ENCODE data around the gene C1QTNF1. TPM values are rescaled to one million over a fixed set of nuclear protein-coding genes. Genes with fewer than 3 reads are reported as not detected.

The C1QTNF1 gene
- total RNA-seq, 1 experiment from 2014 or later = 4.0 TPM

GRCh38 chr17:79050551-79050950 lies 26.6 kb downstream of the C1QTNF1 start:
- no TSS peak for BruUV-seq (replicated peaks)

GRCh38 chr17:79051306-79051705 lies 27.3 kb downstream of the C1QTNF1 start:
- ChIA-PET POLR2A (no interaction called here), RAD21 (ENCODE audit: low non-redundant PET in 1 of 2, low total read pairs in 2 of 2, uncharacterized antibody in 2 of 2, unreplicated experiment in 2 of 2) (no interaction called here), CTCF (interaction anchor here (0.6 to 0.8 kb wide), 2 partner anchors 9 to 10 kb away, joined by 3 read pairs; no protein-coding TSS in a partner anchor)
- Histone ChIP-seq H3K4me3 (replicated peaks in 1 of 2; ENCODE audit: low read depth in 1 of 2, low read length in 2 of 2) (no peak overlapping the region), H3K27me3 (ENCODE audit: insufficient read depth, low read length) (no peaks in the 10 kb centered on the region), H3K9me3 (ENCODE audit: control insufficient read depth in 1 of 2, insufficient read depth in 1 of 2, low read depth in 1 of 2, low read length in 2 of 2) (0 out of 4 replicates have a peak, but pooled peaks cover 0 to 3% of the 10 kb centered on the region in 2 experiments), H2AFZ (ENCODE audit: low read depth, low read length, poor library complexity, severe bottlenecking) (no peak overlapping the region), H3K4me1 (ENCODE audit: control insufficient read depth in 1 of 2, insufficient read depth in 2 of 2, low read length in 2 of 2) (no peaks in the 10 kb centered on the region; a peak in 1 of 4 replicates), H3K36me3 (ENCODE audit: control insufficient read depth in 1 of 2, insufficient read depth in 2 of 2, low read length in 2 of 2) (no peaks in the 10 kb centered on the region), H3K4me2 (ENCODE audit: low read length) (no peak overlapping the region), H3K9me2 (ENCODE audit: insufficient read depth) (no peaks in the 10 kb centered on the region), H4K20me1 (ENCODE audit: insufficient read depth) (no peaks in the 10 kb centered on the region), H3K79me2 (ENCODE audit: insufficient read depth, low read length) (no peaks in the 10 kb centered on the region), H3K27ac (ENCODE audit: low read depth, low read length) (no peak overlapping the region), H3K9ac (ENCODE audit: low read length) (no peak overlapping the region)
- ATAC-seq (no peak), DNase-seq (ENCODE audit: low read depth, low spot score) (no peak)
- no TSS peak for BruUV-seq (replicated peaks)
- intact Hi-C loops (cut with micrococcal nuclease) = no loop called here
- TF ChIP-seq, protein P1, sequence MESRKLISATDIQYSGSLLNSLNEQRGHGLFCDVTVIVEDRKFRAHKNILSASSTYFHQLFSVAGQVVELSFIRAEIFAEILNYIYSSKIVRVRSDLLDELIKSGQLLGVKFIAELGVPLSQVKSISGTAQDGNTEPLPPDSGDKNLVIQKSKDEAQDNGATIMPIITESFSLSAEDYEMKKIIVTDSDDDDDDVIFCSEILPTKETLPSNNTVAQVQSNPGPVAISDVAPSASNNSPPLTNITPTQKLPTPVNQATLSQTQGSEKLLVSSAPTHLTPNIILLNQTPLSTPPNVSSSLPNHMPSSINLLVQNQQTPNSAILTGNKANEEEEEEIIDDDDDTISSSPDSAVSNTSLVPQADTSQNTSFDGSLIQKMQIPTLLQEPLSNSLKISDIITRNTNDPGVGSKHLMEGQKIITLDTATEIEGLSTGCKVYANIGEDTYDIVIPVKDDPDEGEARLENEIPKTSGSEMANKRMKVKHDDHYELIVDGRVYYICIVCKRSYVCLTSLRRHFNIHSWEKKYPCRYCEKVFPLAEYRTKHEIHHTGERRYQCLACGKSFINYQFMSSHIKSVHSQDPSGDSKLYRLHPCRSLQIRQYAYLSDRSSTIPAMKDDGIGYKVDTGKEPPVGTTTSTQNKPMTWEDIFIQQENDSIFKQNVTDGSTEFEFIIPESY (IDR thresholded peaks at IDR 0.05; ENCODE audit: extremely low read depth, insufficient replicate concordance, low read length) = no peak
- no peak for TF ChIP-seq CTCF (IDR thresholded peaks at IDR 0.05 in 2 of 3, conservative IDR thresholded peaks at IDR 0.05 in 1 of 3; ENCODE audit: borderline replicate concordance in 1 of 3, insufficient read depth in 1 of 3, low read depth in 2 of 3, low read length in 2 of 3)
- no peak for TF ChIP-seq POLR2AphosphoS5 (IDR thresholded peaks at IDR 0.05; ENCODE audit: low read depth, low read length)

More at GRCh38 chr17:79050551-79050950, 26.6 kb downstream of the C1QTNF1 start:
- Histone ChIP-seq H3K9me3 (ENCODE audit: control insufficient read depth in 1 of 2, insufficient read depth in 1 of 2, low read depth in 1 of 2, low read length in 2 of 2) (0 out of 4 replicates have a peak, but pooled peaks cover 0 to 3% of the 10 kb centered on the region in 2 experiments), H3K9ac (ENCODE audit: low read length) (no peak overlapping the region), H2AFZ (ENCODE audit: low read depth, low read length, poor library complexity, severe bottlenecking) (no peak overlapping the region), H3K27me3 (ENCODE audit: insufficient read depth, low read length) (no peaks in the 10 kb centered on the region), H3K9me2 (ENCODE audit: insufficient read depth) (no peaks in the 10 kb centered on the region), H3K36me3 (ENCODE audit: control insufficient read depth in 1 of 2, insufficient read depth in 2 of 2, low read length in 2 of 2) (no peaks in the 10 kb centered on the region), H4K20me1 (ENCODE audit: insufficient read depth) (no peaks in the 10 kb centered on the region), H3K4me3 (replicated peaks in 1 of 2; ENCODE audit: low read depth in 1 of 2, low read length in 2 of 2) (no peak overlapping the region), H3K79me2 (ENCODE audit: insufficient read depth, low read length) (no peaks in the 10 kb centered on the region), H3K4me1 (ENCODE audit: control insufficient read depth in 1 of 2, insufficient read depth in 2 of 2, low read length in 2 of 2) (peaks cover 0 to 3% of the 10 kb centered on the region in 2 experiments; a peak in 1 of 4 replicates), H3K27ac (ENCODE audit: low read depth, low read length) (no peak overlapping the region), H3K4me2 (ENCODE audit: low read length) (no peak overlapping the region)
- TF ChIP-seq, protein P2, sequence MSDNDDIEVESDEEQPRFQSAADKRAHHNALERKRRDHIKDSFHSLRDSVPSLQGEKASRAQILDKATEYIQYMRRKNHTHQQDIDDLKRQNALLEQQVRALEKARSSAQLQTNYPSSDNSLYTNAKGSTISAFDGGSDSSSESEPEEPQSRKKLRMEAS (IDR thresholded peaks at IDR 0.05) = no peak
- TF ChIP-seq TCF7L2 (IDR thresholded peaks at IDR 0.05; ENCODE audit: borderline replicate concordance, extremely low read depth, insufficient read depth, insufficient read length) (no peak), SIN3A (IDR thresholded peaks at IDR 0.05; ENCODE audit: low read depth) (no peak), FOSL1 (IDR thresholded peaks at IDR 0.05; ENCODE audit: low read depth) (no peak), YY1 (IDR thresholded peaks at IDR 0.05; ENCODE audit: extremely low read depth, insufficient replicate concordance, low read depth, low read length) (no peak), JUND (IDR thresholded peaks at IDR 0.05) (no peak), ZFX (IDR thresholded peaks at IDR 0.05) (no peak), SP1 (IDR thresholded peaks at IDR 0.05; ENCODE audit: low read depth) (no peak)
- TF ChIP-seq, protein P1 (IDR thresholded peaks at IDR 0.05; ENCODE audit: extremely low read depth, insufficient replicate concordance, low read length) = no peak
- ChIA-PET CTCF (interaction anchor here (0.6 to 1.0 kb wide), 2 partner anchors 10 to 11 kb away, joined by 3 read pairs; no protein-coding TSS in a partner anchor), RAD21 (ENCODE audit: low non-redundant PET in 1 of 2, low total read pairs in 2 of 2, uncharacterized antibody in 2 of 2, unreplicated experiment in 2 of 2) (no interaction called here), POLR2A (no interaction called here)
- DNase-seq (ENCODE audit: low read depth, low spot score) = no peak
- ATAC-seq = no peak
- intact Hi-C loops (cut with micrococcal nuclease) = no loop called here

Measured in HCT116 (cell line).